ENCODE measurements around the gene GNG14.

The GNG14 gene

GRCh38 chr19:12655546-12655945 lies 32.3 kb upstream of the GNG14 start:
- TF ChIP-seq CTCF (IDR thresholded peaks at IDR 0.05; ENCODE audit: control extremely low read depth, extremely low read depth, low read depth, missing control alignments) = no peak
- ChIA-PET CTCF (interaction anchor here (1.4 to 2.0 kb wide), 3 partner anchors 16 to 51 kb away, joined by 4 to 8 read pairs (median 6); no protein-coding TSS in a partner anchor), POLR2A (interaction anchor here (0.6 kb wide), 1 partner anchor 286 kb away, joined by 5 read pairs; no protein-coding TSS in a partner anchor)
- no peak for DNase-seq (ENCODE audit: extremely low spot score)

GRCh38 chr19:12656899-12657571 lies 30.8 kb upstream of the GNG14 start:
- TF ChIP-seq CTCF (IDR thresholded peaks at IDR 0.05; ENCODE audit: control extremely low read depth, extremely low read depth, low read depth, missing control alignments) = no peak
- ChIA-PET CTCF (interaction anchor here (1.1 to 1.2 kb wide), 2 partner anchors 14 to 17 kb away, joined by 3 to 5 read pairs; no protein-coding TSS in a partner anchor), POLR2A (interaction anchor here (0.6 kb wide), 1 partner anchor 19 kb away, joined by 4 read pairs; no protein-coding TSS in a partner anchor)
- no peak for DNase-seq (ENCODE audit: extremely low spot score)

- ChIA-PET CTCF (interaction anchor here (1.2 kb wide), 1 partner anchor 13 kb away, joined by 3 read pairs; no protein-coding TSS in a partner anchor), POLR2A (interaction anchor here (0.7 kb wide), 1 partner anchor 116 kb away, joined by 10 read pairs; no protein-coding TSS in a partner anchor)
- no peak for TF ChIP-seq CTCF (IDR thresholded peaks at IDR 0.05; ENCODE audit: control extremely low read depth, extremely low read depth, low read depth, missing control alignments)
- DNase-seq (ENCODE audit: extremely low spot score) = no peak
Measured at GRCh38 chr19:12657966-12658365, 29.8 kb upstream of the GNG14 start.

- DNase-seq (ENCODE audit: extremely low spot score) = no peak
- TF ChIP-seq CTCF (IDR thresholded peaks at IDR 0.05; ENCODE audit: control extremely low read depth, extremely low read depth, low read depth, missing control alignments) = no peak
- ChIA-PET CTCF (interaction anchor here (1.0 to 1.4 kb wide), 4 partner anchors 9 to 187 kb away, joined by 3 to 5 read pairs (median 3); no protein-coding TSS in a partner anchor), POLR2A (interaction anchor here (0.7 kb wide), 1 partner anchor 15 kb away, joined by 6 read pairs; no protein-coding TSS in a partner anchor)
Measured at GRCh38 chr19:12660980-12661379, 26.8 kb upstream of the GNG14 start.

- ChIA-PET POLR2A (interaction anchor here (0.5 kb wide), 1 partner anchor 17 kb away, joined by 6 read pairs; no protein-coding TSS in a partner anchor), CTCF (interaction anchor here (2.1 kb wide), 1 partner anchor 25 kb away, joined by 8 read pairs; no protein-coding TSS in a partner anchor)
- no peak for DNase-seq (ENCODE audit: extremely low spot score)
- no peak for TF ChIP-seq CTCF (IDR thresholded peaks at IDR 0.05; ENCODE audit: control extremely low read depth, extremely low read depth, low read depth, missing control alignments)
Measured at GRCh38 chr19:12664406-12665280, 23.2 kb upstream of the GNG14 start.

- peak; percentile 82 for DNase-seq (ENCODE audit: extremely low spot score)
- CTCF ChIA-PET = interaction anchor here (2.1 kb wide), 2 partner anchors 11 to 25 kb away, joined by 8 to 16 read pairs; no protein-coding TSS in a partner anchor
- no peak for TF ChIP-seq CTCF (IDR thresholded peaks at IDR 0.05; ENCODE audit: control extremely low read depth, extremely low read depth, low read depth, missing control alignments)
- POLR2A ChIA-PET = interaction anchor here (0.5 kb wide), 1 partner anchor 17 kb away, joined by 6 read pairs; no protein-coding TSS in a partner anchor
Measured at GRCh38 chr19:12665281-12665573, 22.6 kb upstream of the GNG14 start.
